ENCODE results near the gene TSPAN5.

DNA sequence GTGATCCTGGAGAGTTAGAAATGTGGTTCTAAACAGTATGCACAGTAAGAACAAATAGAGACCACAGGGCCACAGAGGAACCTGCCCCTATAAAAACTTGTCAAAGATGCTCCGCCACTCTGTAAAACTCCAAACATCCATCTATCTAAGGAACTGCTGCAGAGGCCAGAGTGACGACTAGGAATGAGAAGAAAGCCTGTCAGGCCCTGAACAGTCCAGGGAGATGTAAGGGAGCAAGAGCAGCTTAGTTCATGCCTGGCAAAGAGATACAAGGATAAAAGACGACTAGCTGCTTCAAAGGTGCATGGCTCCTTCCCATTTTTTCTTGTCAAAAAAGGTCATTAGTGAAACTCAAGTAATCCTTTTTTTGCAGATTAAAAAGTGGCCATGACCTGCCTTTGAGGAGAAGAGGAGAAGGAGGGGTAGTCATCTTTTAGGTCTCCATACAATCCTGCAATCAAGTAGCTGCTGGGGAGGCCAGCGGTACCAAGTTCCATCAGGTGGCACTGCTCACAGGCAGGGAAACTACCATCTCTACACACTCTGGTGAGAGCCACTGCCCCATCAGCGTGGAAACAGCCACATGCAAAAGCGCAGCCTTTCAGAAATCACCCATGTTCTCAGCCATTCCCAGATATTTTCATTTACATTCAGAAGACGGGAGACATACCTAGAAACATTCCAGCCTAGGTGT is 162.1 kb downstream of the TSPAN5 start:
- TF ChIP-seq, protein P1, sequence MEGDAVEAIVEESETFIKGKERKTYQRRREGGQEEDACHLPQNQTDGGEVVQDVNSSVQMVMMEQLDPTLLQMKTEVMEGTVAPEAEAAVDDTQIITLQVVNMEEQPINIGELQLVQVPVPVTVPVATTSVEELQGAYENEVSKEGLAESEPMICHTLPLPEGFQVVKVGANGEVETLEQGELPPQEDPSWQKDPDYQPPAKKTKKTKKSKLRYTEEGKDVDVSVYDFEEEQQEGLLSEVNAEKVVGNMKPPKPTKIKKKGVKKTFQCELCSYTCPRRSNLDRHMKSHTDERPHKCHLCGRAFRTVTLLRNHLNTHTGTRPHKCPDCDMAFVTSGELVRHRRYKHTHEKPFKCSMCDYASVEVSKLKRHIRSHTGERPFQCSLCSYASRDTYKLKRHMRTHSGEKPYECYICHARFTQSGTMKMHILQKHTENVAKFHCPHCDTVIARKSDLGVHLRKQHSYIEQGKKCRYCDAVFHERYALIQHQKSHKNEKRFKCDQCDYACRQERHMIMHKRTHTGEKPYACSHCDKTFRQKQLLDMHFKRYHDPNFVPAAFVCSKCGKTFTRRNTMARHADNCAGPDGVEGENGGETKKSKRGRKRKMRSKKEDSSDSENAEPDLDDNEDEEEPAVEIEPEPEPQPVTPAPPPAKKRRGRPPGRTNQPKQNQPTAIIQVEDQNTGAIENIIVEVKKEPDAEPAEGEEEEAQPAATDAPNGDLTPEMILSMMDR (IDR thresholded peaks at IDR 0.05; ENCODE audit: insufficient read depth, low read length, poor library complexity, severe bottlenecking), result no peak
- TF ChIP-seq EZH2phosphoT487 (conservative IDR thresholded peaks at IDR 0.05; ENCODE audit: low read length), result no peak

Measured in SU-DHL-6 (cell line).